GM19397 (cell line): ENCODE data around the gene TTLL13.
"Not testable (repeated sequence)": the region's sequence is repeated elsewhere in the genome, so short reads cannot be mapped to it uniquely, and the experiment has no call there.

Experiments
- ATAC-seq: cut with Tn5 transposase; IDR thresholded peaks from one replicate; pipeline ENCODE4 v1.9.1; 2021; ENCODE audit warnings: mild to moderate bottlenecking, moderate library complexity; ENCODE audit not compliant: unreplicated experiment

The TTLL13 gene

GRCh38 chr15:90271459-90272166 lies 22.3 kb downstream of the TTLL13 start:
- no peak for ATAC-seq

GRCh38 chr15:90278467-90278866 lies 29.1 kb downstream of the TTLL13 start:
- ATAC-seq: not testable (repeated sequence)

- ATAC-seq: not testable (repeated sequence)
These were observed 31.4 kb downstream of the TTLL13 start for GRCh38 chr15:90280743-90281142.

- not testable (repeated sequence) for ATAC-seq
These were observed 32.3 kb downstream of the TTLL13 start for GRCh38 chr15:90281637-90282036.

GRCh38 chr15:90286678-90287077 lies 37.3 kb downstream of the TTLL13 start:
- no peak for ATAC-seq

- no peak for ATAC-seq
These were observed 37.7 kb downstream of the TTLL13 start for GRCh38 chr15:90287101-90287500.

GRCh38 chr15:90287946-90288345 lies 38.6 kb downstream of the TTLL13 start:
- ATAC-seq: no peak

- ATAC-seq: no peak
These were observed 42.5 kb downstream of the TTLL13 start for GRCh38 chr15:90291679-90292356.

- ATAC-seq: not testable (repeated sequence)
These were observed 43.9 kb downstream of the TTLL13 start for GRCh38 chr15:90293040-90293810.

GRCh38 chr15:90294159-90294558 lies 44.8 kb downstream of the TTLL13 start:
- no peak for ATAC-seq

- no peak for ATAC-seq
These were observed 45.4 kb downstream of the TTLL13 start for GRCh38 chr15:90294601-90295269.

GRCh38 chr15:90295270-90295648 lies 45.9 kb downstream of the TTLL13 start:
- ATAC-seq: no peak

- not testable (repeated sequence) for ATAC-seq
These were observed 47.0 kb downstream of the TTLL13 start for GRCh38 chr15:90296316-90296884.

- no peak for ATAC-seq
These were observed 47.7 kb downstream of the TTLL13 start for GRCh38 chr15:90297021-90297420.

- ATAC-seq: no peak
These were observed 51.2 kb downstream of the TTLL13 start for GRCh38 chr15:90300541-90300940.

GRCh38 chr15:90300988-90301706 lies 51.8 kb downstream of the TTLL13 start:
- ATAC-seq: no peak

- no peak for ATAC-seq
These were observed 52.4 kb downstream of the TTLL13 start for GRCh38 chr15:90301707-90302300.

- not testable (repeated sequence) for ATAC-seq
These were observed 56.0 kb downstream of the TTLL13 start for GRCh38 chr15:90305355-90305754.

GRCh38 chr15:90305932-90306331 lies 56.6 kb downstream of the TTLL13 start:
- no peak for ATAC-seq

GRCh38 chr15:90306560-90306959 lies 57.2 kb downstream of the TTLL13 start:
- ATAC-seq: no peak
